Hepatocyte (in vitro differentiated cells): ENCODE results near the gene CD70. TPM values are rescaled to one million over a fixed set of nuclear protein-coding genes. Genes with fewer than 3 reads are reported as not detected.
"Not testable (repeated sequence)": the region's sequence is repeated elsewhere in the genome, so short reads cannot be mapped to it uniquely, and the experiment has no call there.

Experiments
- DNase-seq: peaks from one replicate; pipeline ENCODE4 v3.0.0-alpha.2; 2016; ENCODE audit warnings: low spot score
- H2AFZ ChIP-seq: fragments of 200-600 bp; sonication (generic); 2 replicates; pipeline ENCODE4 v1.6.0; 2016; ENCODE audit warnings: antibody characterized with exemption, mild to moderate bottlenecking
- H3K27ac ChIP-seq: fragments of 200-600 bp; sonication (generic); 2 replicates; pipeline ENCODE4 v1.5.1; 2016; ENCODE audit warnings: mild to moderate bottlenecking
- H3K27me3 ChIP-seq: fragments of 200-600 bp; sonication (generic); 2 replicates; pipeline ENCODE4 v1.6.1; 2016
- H3K36me3 ChIP-seq: fragments of 200-600 bp; sonication (generic); replicated peaks from 2 replicates; pipeline ENCODE4 v1.5.1; 2016; ENCODE audit warnings: low read depth; ENCODE audit not compliant: insufficient read depth
- H3K4me1 ChIP-seq: fragments of 200-600 bp; sonication (generic); 2 replicates; pipeline ENCODE4 v1.5.1; 2016; ENCODE audit warnings: mild to moderate bottlenecking, moderate library complexity; ENCODE audit not compliant: insufficient read depth
- H3K4me2 ChIP-seq: fragments of 200-600 bp; sonication (generic); 2 replicates; pipeline ENCODE4 v1.6.0; 2016
- H3K4me3 ChIP-seq: fragments of 200-600 bp; sonication (generic); 2 replicates; pipeline ENCODE4 v1.5.1; 2016; ENCODE audit warnings: mild to moderate bottlenecking
- H3K79me2 ChIP-seq: fragments of 200-600 bp; sonication (generic); 2 replicates; pipeline ENCODE4 v1.6.0; 2017; ENCODE audit warnings: mild to moderate bottlenecking
- H3K9me2 ChIP-seq: fragments of 200-600 bp; sonication (generic); replicated peaks from 2 replicates; pipeline ENCODE4 v1.6.0; 2017; ENCODE audit warnings: mild to moderate bottlenecking; ENCODE audit not compliant: insufficient read depth
- H3K9me3 ChIP-seq: fragments of 200-600 bp; sonication (generic); 2 replicates; pipeline ENCODE4 v1.5.1; 2016; ENCODE audit warnings: low read depth, mild to moderate bottlenecking
- H4K20me1 ChIP-seq: fragments of 200-600 bp; sonication (generic); 2 replicates; pipeline ENCODE4 v1.6.0; 2016; ENCODE audit warnings: mild to moderate bottlenecking; ENCODE audit not compliant: insufficient read depth, poor library complexity, severe bottlenecking
- EZH2 ChIP-seq: fragments of 200-600 bp; sonication (generic); IDR thresholded peaks from 2 replicates; pipeline ENCODE4 v1.6.1; 2016; ENCODE audit warnings: antibody characterized with exemption, mild to moderate bottlenecking, borderline replicate concordance
- EZH2phosphoT487 ChIP-seq: fragments of 200-600 bp; sonication (generic); IDR thresholded peaks from one replicate; pipeline ENCODE4 v1.6.1; 2018; ENCODE audit warnings: antibody characterized with exemption, mild to moderate bottlenecking, low read depth, moderate library complexity; ENCODE audit not compliant: unreplicated experiment, severe bottlenecking
- WGBS: methylation state at CpG from one replicate; pipeline ENCODE4 v1.1.6; 2016; ENCODE audit warnings: low lambda C conversion rate; ENCODE audit errors: missing lambda C conversion rate; 5-methylcytosine and 5-hydroxymethylcytosine counted together
- polyA plus RNA-seq: library from polyadenylated mRNA; unstranded; fragments of >200 nt; fragmentation: Nextera tagmentation; extraction: Ambion mirVana; gene quantifications from 2 replicates; pipeline ENCODE4 v1.2.1, GENCODE V29; 2016
- total RNA-seq: library from RNA; depleted of rRNA; stranded (reverse); fragments of >200 nt; gene quantifications from 2 replicates; pipeline ENCODE4 v1.2.3, GENCODE V29; 2014
- TF ChIP-seq, protein P1 (sequence below): fragments of 200-600 bp; sonication (generic); IDR thresholded peaks from 2 replicates; pipeline ENCODE4 v1.5.1; 2016; ENCODE audit warnings: antibody characterized with exemption, mild to moderate bottlenecking; ENCODE audit not compliant: poor library complexity

The CD70 gene
- total and polyA plus RNA-seq, 2 experiments from 2014 or later, result not detected

DNA sequence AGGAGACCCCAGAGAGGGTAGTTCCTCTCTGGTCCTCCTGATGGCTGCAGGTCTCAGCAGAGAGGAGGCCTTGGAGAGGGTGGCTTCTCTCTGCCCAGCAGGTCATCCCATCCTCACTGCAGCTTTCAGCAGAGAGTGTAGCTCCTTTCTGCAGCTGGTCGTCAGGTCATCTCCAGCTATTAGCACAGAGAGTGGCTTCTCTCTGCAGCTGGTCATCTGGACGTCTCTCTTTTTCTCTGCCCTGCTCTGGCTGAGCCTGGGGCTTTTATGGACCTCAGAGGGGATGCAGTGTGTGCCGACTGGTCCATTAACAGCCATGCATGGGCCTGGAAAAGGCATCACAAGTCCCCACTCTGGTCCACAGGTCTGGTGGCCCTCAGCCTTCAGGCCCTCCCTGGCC is 39.9 kb downstream of the CD70 start:
- Histone ChIP-seq H3K9me2 (no peaks in the 10 kb centered on the region), H4K20me1 (no peaks in the 10 kb centered on the region), H3K9me3 (no peaks in the 10 kb centered on the region), H3K4me2 (no peak overlapping the region), H3K36me3 (no peaks in the 10 kb centered on the region), H2AFZ (no peak overlapping the region), H3K4me3 (no peak overlapping the region), H3K79me2 (no peaks in the 10 kb centered on the region), H3K27me3 (no peaks in the 10 kb centered on the region), H3K27ac (no peak overlapping the region), H3K4me1 (no peaks in the 10 kb centered on the region)
- WGBS, result 68% methylated on average over 3 of the region's 3 CpGs
- DNase-seq, result no peak
- TF ChIP-seq EZH2, result no peak
- TF ChIP-seq EZH2phosphoT487, result no peak
- TF ChIP-seq, protein P1, sequence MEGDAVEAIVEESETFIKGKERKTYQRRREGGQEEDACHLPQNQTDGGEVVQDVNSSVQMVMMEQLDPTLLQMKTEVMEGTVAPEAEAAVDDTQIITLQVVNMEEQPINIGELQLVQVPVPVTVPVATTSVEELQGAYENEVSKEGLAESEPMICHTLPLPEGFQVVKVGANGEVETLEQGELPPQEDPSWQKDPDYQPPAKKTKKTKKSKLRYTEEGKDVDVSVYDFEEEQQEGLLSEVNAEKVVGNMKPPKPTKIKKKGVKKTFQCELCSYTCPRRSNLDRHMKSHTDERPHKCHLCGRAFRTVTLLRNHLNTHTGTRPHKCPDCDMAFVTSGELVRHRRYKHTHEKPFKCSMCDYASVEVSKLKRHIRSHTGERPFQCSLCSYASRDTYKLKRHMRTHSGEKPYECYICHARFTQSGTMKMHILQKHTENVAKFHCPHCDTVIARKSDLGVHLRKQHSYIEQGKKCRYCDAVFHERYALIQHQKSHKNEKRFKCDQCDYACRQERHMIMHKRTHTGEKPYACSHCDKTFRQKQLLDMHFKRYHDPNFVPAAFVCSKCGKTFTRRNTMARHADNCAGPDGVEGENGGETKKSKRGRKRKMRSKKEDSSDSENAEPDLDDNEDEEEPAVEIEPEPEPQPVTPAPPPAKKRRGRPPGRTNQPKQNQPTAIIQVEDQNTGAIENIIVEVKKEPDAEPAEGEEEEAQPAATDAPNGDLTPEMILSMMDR, result no peak

- DNase-seq, H3K79me2 ChIP-seq, H2AFZ ChIP-seq, H3K4me2 ChIP-seq, H4K20me1 ChIP-seq, H3K9me2 ChIP-seq, H3K4me3 ChIP-seq, H3K27ac ChIP-seq, H3K4me1 ChIP-seq, H3K9me3 ChIP-seq, H3K36me3 ChIP-seq, H3K27me3 ChIP-seq: not testable (repeated sequence)
- 72% methylated on average over 6 of the region's 6 CpGs for WGBS
These were observed 40.3 kb downstream of the CD70 start for GRCh38 chr19:6550679-6551078.

GRCh38 chr19:6543866-6544347 is 47.0 kb downstream of the CD70 start:
- Histone ChIP-seq H4K20me1 (no peaks in the 10 kb centered on the region), H3K4me3 (no peak overlapping the region), H3K9me2 (no peaks in the 10 kb centered on the region), H3K4me2 (no peak overlapping the region), H3K27me3 (no peaks in the 10 kb centered on the region), H3K4me1 (no peaks in the 10 kb centered on the region), H3K36me3 (no peaks in the 10 kb centered on the region), H3K27ac (no peak overlapping the region), H2AFZ (no peak overlapping the region), H3K9me3 (no peaks in the 10 kb centered on the region), H3K79me2 (no peaks in the 10 kb centered on the region)
- TF ChIP-seq, protein P1, result no peak
- TF ChIP-seq EZH2phosphoT487 (no peak), EZH2 (no peak)
- no peak for DNase-seq
- 80% methylated on average over 11 of the region's 11 CpGs for WGBS

GRCh38 chr19:6540918-6541689 is 49.8 kb downstream of the CD70 start:
- Histone ChIP-seq H3K27me3 (no peaks in the 10 kb centered on the region), H3K9me2 (no peaks in the 10 kb centered on the region), H3K79me2 (no peaks in the 10 kb centered on the region), H3K9me3 (no peaks in the 10 kb centered on the region), H4K20me1 (no peaks in the 10 kb centered on the region), H3K4me1 (no peaks in the 10 kb centered on the region), H3K4me2 (no peak overlapping the region), H3K4me3 (no peak overlapping the region), H2AFZ (no peak overlapping the region), H3K27ac (no peak overlapping the region), H3K36me3 (no peaks in the 10 kb centered on the region)
- 84% methylated on average over 13 of the region's 13 CpGs for WGBS
- no peak for DNase-seq
- TF ChIP-seq, protein P1, result no peak
- TF ChIP-seq EZH2phosphoT487, result no peak
- TF ChIP-seq EZH2, result no peak
